ENCODE data around the gene SNAP25. TPM values are rescaled to one million over a fixed set of nuclear protein-coding genes. Genes with fewer than 3 reads are reported as not detected.

Gene SNAP25
- total RNA-seq, 4 donors from 2014 or later = 0.38 to 1.3 (median 0.58) TPM

- TF ChIP-seq, protein P1, sequence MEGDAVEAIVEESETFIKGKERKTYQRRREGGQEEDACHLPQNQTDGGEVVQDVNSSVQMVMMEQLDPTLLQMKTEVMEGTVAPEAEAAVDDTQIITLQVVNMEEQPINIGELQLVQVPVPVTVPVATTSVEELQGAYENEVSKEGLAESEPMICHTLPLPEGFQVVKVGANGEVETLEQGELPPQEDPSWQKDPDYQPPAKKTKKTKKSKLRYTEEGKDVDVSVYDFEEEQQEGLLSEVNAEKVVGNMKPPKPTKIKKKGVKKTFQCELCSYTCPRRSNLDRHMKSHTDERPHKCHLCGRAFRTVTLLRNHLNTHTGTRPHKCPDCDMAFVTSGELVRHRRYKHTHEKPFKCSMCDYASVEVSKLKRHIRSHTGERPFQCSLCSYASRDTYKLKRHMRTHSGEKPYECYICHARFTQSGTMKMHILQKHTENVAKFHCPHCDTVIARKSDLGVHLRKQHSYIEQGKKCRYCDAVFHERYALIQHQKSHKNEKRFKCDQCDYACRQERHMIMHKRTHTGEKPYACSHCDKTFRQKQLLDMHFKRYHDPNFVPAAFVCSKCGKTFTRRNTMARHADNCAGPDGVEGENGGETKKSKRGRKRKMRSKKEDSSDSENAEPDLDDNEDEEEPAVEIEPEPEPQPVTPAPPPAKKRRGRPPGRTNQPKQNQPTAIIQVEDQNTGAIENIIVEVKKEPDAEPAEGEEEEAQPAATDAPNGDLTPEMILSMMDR (IDR thresholded peaks at IDR 0.05; ENCODE audit: low read depth) = no peak
Measured at GRCh38 chr20:10314198-10314597, 95.6 kb downstream of the SNAP25 start.

- TF ChIP-seq, protein P1 (IDR thresholded peaks at IDR 0.05; ENCODE audit: low read depth) = no peak
Measured at GRCh38 chr20:10315138-10315537, 96.5 kb downstream of the SNAP25 start.

DNA sequence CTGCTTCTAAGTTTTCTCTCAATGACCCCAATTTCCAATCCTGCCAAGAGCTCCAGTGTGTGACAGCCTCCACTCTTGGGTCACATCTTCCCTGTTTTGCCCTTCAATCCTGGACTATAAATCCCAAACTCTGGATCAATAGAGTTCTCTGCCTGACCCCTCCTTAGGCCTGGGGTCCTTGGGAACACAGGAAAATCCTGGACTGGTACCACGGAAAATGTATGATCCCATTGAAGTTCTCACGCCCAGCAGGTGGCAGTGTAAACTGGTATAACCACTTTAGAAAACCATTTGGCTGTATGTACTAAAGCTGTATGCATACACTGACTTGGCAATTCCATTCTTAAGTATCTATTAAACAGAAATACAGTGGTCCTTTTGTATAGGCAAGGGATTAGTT, 98.0 kb downstream of the SNAP25 start:
- TF ChIP-seq, protein P1 (IDR thresholded peaks at IDR 0.05; ENCODE audit: low read depth) = no peak

DNA sequence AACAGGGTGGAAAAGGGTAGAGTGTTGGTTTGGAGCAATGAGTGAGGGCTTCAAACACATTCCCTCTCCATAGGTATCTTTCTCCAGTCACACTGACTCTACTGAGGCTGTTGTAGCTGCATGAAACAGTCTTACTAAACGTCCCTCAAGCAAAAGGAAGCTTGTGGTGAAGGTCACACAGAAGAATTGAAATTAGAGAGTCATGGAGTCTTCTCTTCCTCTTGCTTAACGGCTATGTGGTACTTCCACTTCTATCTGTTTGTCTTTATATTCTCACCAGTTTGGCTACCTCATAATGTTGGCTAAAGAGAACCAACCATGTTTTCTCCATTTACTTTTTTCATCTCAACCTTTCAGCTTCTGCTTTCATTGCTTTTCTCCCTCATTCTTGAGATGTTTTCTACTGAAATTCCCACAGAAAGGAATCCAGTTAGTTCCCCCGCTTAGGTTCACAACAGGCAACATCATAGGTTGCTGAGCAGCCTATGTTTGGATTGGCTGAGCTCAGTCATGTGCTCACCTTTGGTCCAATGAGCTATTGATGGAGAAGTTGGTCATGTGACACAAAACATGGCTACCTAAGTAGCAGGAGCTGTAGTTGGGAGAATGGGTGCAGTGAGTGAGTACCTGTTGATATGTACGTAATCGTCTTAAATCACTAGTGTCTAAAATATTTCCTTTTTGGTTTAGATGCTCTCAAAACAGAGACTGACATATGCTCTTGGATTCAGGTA, 99.8 kb downstream of the SNAP25 start:
- TF ChIP-seq, protein P1 (IDR thresholded peaks at IDR 0.05; ENCODE audit: low read depth) = no peak

GRCh38 chr20:10319855-10320254, 101.2 kb downstream of the SNAP25 start:
- TF ChIP-seq, protein P1 (IDR thresholded peaks at IDR 0.05; ENCODE audit: low read depth) = no peak

DNA sequence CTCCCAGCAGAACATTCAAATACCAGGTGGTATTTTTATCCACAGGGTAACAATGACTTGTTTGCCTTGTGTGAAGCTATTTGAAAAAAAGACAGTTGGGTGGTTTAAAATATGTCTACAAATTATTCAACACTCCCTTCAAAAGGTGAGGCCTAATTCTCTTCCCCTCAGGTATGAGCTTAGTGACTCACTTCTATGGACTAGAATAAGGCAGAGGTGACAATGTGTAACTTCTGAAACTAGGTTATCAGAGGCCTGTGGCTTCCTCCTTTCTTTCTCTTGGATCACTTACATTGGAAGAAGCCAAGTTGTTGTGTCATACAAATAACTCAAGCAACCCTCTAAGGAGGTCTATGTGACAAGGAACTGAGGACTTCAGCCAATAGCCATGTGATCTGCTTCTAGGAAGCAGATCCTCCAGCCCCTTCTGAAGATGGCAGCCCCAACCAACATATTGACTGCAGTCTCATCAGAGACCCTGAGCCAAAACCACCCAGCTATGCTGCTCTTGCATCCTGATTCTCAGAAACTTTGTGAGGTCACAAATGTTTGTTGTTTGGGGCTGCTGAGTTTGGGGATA, 102.6 kb downstream of the SNAP25 start:
- TF ChIP-seq, protein P1 (IDR thresholded peaks at IDR 0.05; ENCODE audit: low read depth) = no peak

DNA sequence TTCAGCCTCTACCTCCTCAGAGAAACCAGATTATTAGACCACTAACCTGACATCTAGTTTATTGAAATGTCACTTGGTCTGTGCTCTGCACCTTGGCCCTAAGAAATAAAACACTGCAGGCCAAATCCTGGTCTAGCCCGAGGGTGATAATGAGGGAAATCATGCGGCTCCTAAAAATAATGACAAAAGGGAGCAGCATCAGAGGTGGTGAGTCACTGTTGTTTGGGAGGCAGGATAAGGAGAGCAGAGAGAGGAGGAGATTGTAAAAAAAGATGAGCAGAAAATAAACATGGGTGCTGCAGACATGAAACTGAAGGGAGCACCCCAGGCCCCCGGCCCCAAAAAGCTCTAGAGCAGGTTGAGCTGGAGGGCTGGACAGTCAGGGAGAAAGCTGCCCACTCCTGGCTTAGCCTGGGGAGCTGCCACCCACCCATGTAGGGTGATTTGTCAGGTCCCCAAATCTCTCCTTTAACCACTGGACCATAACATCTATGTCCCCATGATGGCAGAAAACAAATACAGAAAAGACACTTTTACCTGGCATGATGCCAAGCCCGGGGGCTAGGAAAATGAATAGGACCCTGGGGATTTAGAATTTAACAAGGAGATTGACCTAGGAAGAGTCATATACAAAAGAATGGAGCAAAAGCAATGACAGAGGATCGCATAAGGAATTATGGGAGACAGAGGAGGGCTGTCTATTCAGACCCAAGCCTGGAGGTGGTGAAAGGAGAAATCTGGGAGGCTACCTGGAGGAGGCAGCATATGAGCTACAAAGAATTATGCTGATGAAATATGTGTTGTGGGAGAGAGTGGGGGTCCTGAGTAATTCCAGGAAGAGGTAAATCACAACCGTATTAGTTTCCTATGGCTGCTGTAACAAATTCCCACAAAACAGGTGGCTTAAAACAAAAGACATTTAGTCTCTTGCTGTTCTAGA, 103.7 kb downstream of the SNAP25 start:
- TF ChIP-seq, protein P1 (IDR thresholded peaks at IDR 0.05; ENCODE audit: low read depth) = no peak
